ENCODE data around the gene ITCH.

ITCH gene

GRCh38 chr20:34433391-34433790 is 70.3 kb downstream of the ITCH start:
- Histone ChIP-seq H3K79me2 (ENCODE audit: control insufficient read depth, insufficient read depth, low read length, poor library complexity) (no peaks in the 10 kb centered on the region), H3K4me3 (ENCODE audit: low read depth, low read length) (no peak overlapping the region), H3K14ac (ENCODE audit: low read length) (no peak overlapping the region), H3K4me1 (ENCODE audit: control insufficient read depth in 1 of 2, insufficient read depth in 2 of 2, low read length in 2 of 2) (no peaks in the 10 kb centered on the region), H3K23ac (ENCODE audit: low read length) (no peak overlapping the region), H4K8ac (ENCODE audit: low read depth, low read length) (no peak overlapping the region), H3K36me3 (ENCODE audit: control insufficient read depth in 1 of 2, insufficient read depth in 2 of 2, low read length in 2 of 2) (peaks cover 13 to 16% of the 10 kb centered on the region in 2 experiments), H2BK5ac (ENCODE audit: low read depth, low read length, poor library complexity) (no peak overlapping the region), H3K79me1 (ENCODE audit: low read length) (no peaks in the 10 kb centered on the region), H3K27ac (ENCODE audit: low read depth, low read length) (no peak overlapping the region), H2AK5ac (ENCODE audit: low read length) (no peak overlapping the region), H2BK12ac (ENCODE audit: low read length) (no peak overlapping the region), H3K9ac (ENCODE audit: low read length) (no peak overlapping the region), H2BK120ac (ENCODE audit: insufficient read depth, low read length, poor library complexity) (no peak overlapping the region), H3K4me2 (ENCODE audit: low read length) (no peak overlapping the region), H4K91ac (ENCODE audit: low read depth, low read length) (no peak overlapping the region), H2AFZ (ENCODE audit: insufficient read depth, low read length, poor library complexity) (no peak overlapping the region), H4K12ac (ENCODE audit: low read depth, low read length) (no peak overlapping the region), H3K18ac (ENCODE audit: low read length) (no peak overlapping the region), H3K27me3 (ENCODE audit: insufficient read depth, low read length) (no peaks in the 10 kb centered on the region), H3K4ac (ENCODE audit: low read depth, low read length) (no peak overlapping the region), H3K9me3 (ENCODE audit: insufficient read depth, low read depth, low read length) (no peaks in the 10 kb centered on the region)
- no CpG with 5 or more reads among the region's 5 CpGs for WGBS (ENCODE audit: extremely low coverage, insufficient coverage, insufficient read length)
- no peak for DNase-seq

- Histone ChIP-seq H3K14ac (ENCODE audit: low read length) (no peak overlapping the region), H3K4ac (ENCODE audit: low read depth, low read length) (no peak overlapping the region), H3K36me3 (ENCODE audit: control insufficient read depth in 1 of 2, insufficient read depth in 2 of 2, low read length in 2 of 2) (peaks cover 17 to 21% of the 10 kb centered on the region in 2 experiments), H3K27ac (ENCODE audit: low read depth, low read length) (no peak overlapping the region), H3K23ac (ENCODE audit: low read length) (no peak overlapping the region), H3K4me1 (ENCODE audit: control insufficient read depth in 1 of 2, insufficient read depth in 2 of 2, low read length in 2 of 2) (no peaks in the 10 kb centered on the region), H3K27me3 (ENCODE audit: insufficient read depth, low read length) (no peaks in the 10 kb centered on the region), H2BK5ac (ENCODE audit: low read depth, low read length, poor library complexity) (no peak overlapping the region), H4K8ac (ENCODE audit: low read depth, low read length) (no peak overlapping the region), H3K9ac (ENCODE audit: low read length) (no peak overlapping the region), H3K79me2 (ENCODE audit: control insufficient read depth, insufficient read depth, low read length, poor library complexity) (no peaks in the 10 kb centered on the region), H3K4me3 (ENCODE audit: low read depth, low read length) (no peak overlapping the region), H4K91ac (ENCODE audit: low read depth, low read length) (no peak overlapping the region), H3K9me3 (ENCODE audit: insufficient read depth, low read depth, low read length) (no peaks in the 10 kb centered on the region), H2BK12ac (ENCODE audit: low read length) (no peak overlapping the region), H3K79me1 (ENCODE audit: low read length) (no peaks in the 10 kb centered on the region), H3K4me2 (ENCODE audit: low read length) (no peak overlapping the region), H4K12ac (ENCODE audit: low read depth, low read length) (no peak overlapping the region), H2AFZ (ENCODE audit: insufficient read depth, low read length, poor library complexity) (no peak overlapping the region), H3K18ac (ENCODE audit: low read length) (no peak overlapping the region), H2AK5ac (ENCODE audit: low read length) (no peak overlapping the region), H2BK120ac (ENCODE audit: insufficient read depth, low read length, poor library complexity) (no peak overlapping the region)
- DNase-seq, result no peak
- WGBS (ENCODE audit: extremely low coverage, insufficient coverage, insufficient read length), result no CpG with 5 or more reads among the region's 1 CpG
These were observed 72.5 kb downstream of the ITCH start for GRCh38 chr20:34435589-34435988.

- H3K18ac ChIP-seq (ENCODE audit: low read length), result no peak overlapping the region
- H2BK5ac ChIP-seq (ENCODE audit: low read depth, low read length, poor library complexity), result no peak overlapping the region
- no peaks in the 10 kb centered on the region for H3K79me2 ChIP-seq (ENCODE audit: control insufficient read depth, insufficient read depth, low read length, poor library complexity)
- H2BK120ac ChIP-seq (ENCODE audit: insufficient read depth, low read length, poor library complexity), result no peak overlapping the region
- no peak overlapping the region for H4K12ac ChIP-seq (ENCODE audit: low read depth, low read length)
- H3K9ac ChIP-seq (ENCODE audit: low read length), result no peak overlapping the region
- peaks cover 21 to 27% of the 10 kb centered on the region in 2 experiments for H3K36me3 ChIP-seq (ENCODE audit: control insufficient read depth in 1 of 2, insufficient read depth in 2 of 2, low read length in 2 of 2)
- no peak overlapping the region for H3K4me2 ChIP-seq (ENCODE audit: low read length)
- H3K27ac ChIP-seq (ENCODE audit: low read depth, low read length), result no peak overlapping the region
- H4K8ac ChIP-seq (ENCODE audit: low read depth, low read length), result no peak overlapping the region
- WGBS (ENCODE audit: extremely low coverage, insufficient coverage, insufficient read length), result no CpG with 5 or more reads among the region's 6 CpGs
- H3K4ac ChIP-seq (ENCODE audit: low read depth, low read length), result no peak overlapping the region
- H3K23ac ChIP-seq (ENCODE audit: low read length), result no peak overlapping the region
- no peak overlapping the region for H3K14ac ChIP-seq (ENCODE audit: low read length)
- H2AK5ac ChIP-seq (ENCODE audit: low read length), result no peak overlapping the region
- no peaks in the 10 kb centered on the region for H3K9me3 ChIP-seq (ENCODE audit: insufficient read depth, low read depth, low read length)
- H3K4me1 ChIP-seq (ENCODE audit: control insufficient read depth in 1 of 2, insufficient read depth in 2 of 2, low read length in 2 of 2), result no peaks in the 10 kb centered on the region
- no peaks in the 10 kb centered on the region for H3K79me1 ChIP-seq (ENCODE audit: low read length)
- H2AFZ ChIP-seq (ENCODE audit: insufficient read depth, low read length, poor library complexity), result no peak overlapping the region
- DNase-seq, result no peak
- no peak overlapping the region for H4K91ac ChIP-seq (ENCODE audit: low read depth, low read length)
- H3K4me3 ChIP-seq (ENCODE audit: low read depth, low read length), result no peak overlapping the region
- H3K27me3 ChIP-seq (ENCODE audit: insufficient read depth, low read length), result no peaks in the 10 kb centered on the region
- H2BK12ac ChIP-seq (ENCODE audit: low read length), result no peak overlapping the region
These were observed 74.4 kb downstream of the ITCH start for GRCh38 chr20:34437330-34437986.

- no peak overlapping the region for H2BK120ac ChIP-seq (ENCODE audit: insufficient read depth, low read length, poor library complexity)
- no CpG with 5 or more reads among the region's 5 CpGs for WGBS (ENCODE audit: extremely low coverage, insufficient coverage, insufficient read length)
- H3K9me3 ChIP-seq (ENCODE audit: insufficient read depth, low read depth, low read length), result peaks cover 2% of the 10 kb centered on the region
- H3K27ac ChIP-seq (ENCODE audit: low read depth, low read length), result no peak overlapping the region
- no peaks in the 10 kb centered on the region for H3K79me1 ChIP-seq (ENCODE audit: low read length)
- H2AFZ ChIP-seq (ENCODE audit: insufficient read depth, low read length, poor library complexity), result no peak overlapping the region
- H4K12ac ChIP-seq (ENCODE audit: low read depth, low read length), result no peak overlapping the region
- no peak overlapping the region for H3K4me2 ChIP-seq (ENCODE audit: low read length)
- no peak overlapping the region for H3K9ac ChIP-seq (ENCODE audit: low read length)
- no peaks in the 10 kb centered on the region for H3K4me1 ChIP-seq (ENCODE audit: control insufficient read depth in 1 of 2, insufficient read depth in 2 of 2, low read length in 2 of 2)
- no peaks in the 10 kb centered on the region for H3K27me3 ChIP-seq (ENCODE audit: insufficient read depth, low read length)
- no peak overlapping the region for H2BK12ac ChIP-seq (ENCODE audit: low read length)
- H4K8ac ChIP-seq (ENCODE audit: low read depth, low read length), result no peak overlapping the region
- H4K91ac ChIP-seq (ENCODE audit: low read depth, low read length), result no peak overlapping the region
- no peak overlapping the region for H3K18ac ChIP-seq (ENCODE audit: low read length)
- peaks cover 30 to 33% of the 10 kb centered on the region in 2 experiments for H3K36me3 ChIP-seq (ENCODE audit: control insufficient read depth in 1 of 2, insufficient read depth in 2 of 2, low read length in 2 of 2)
- H3K14ac ChIP-seq (ENCODE audit: low read length), result no peak overlapping the region
- H2AK5ac ChIP-seq (ENCODE audit: low read length), result no peak overlapping the region
- no peak for DNase-seq
- H3K4ac ChIP-seq (ENCODE audit: low read depth, low read length), result no peak overlapping the region
- no peaks in the 10 kb centered on the region for H3K79me2 ChIP-seq (ENCODE audit: control insufficient read depth, insufficient read depth, low read length, poor library complexity)
- no peak overlapping the region for H3K23ac ChIP-seq (ENCODE audit: low read length)
- H2BK5ac ChIP-seq (ENCODE audit: low read depth, low read length, poor library complexity), result no peak overlapping the region
- no peak overlapping the region for H3K4me3 ChIP-seq (ENCODE audit: low read depth, low read length)
These were observed 76.1 kb downstream of the ITCH start for GRCh38 chr20:34439168-34439567.
